IPS-18c (cell line): ENCODE data around the gene KCNC3.

ENCODE experiments used
- H3K4me3 ChIP-seq: 2 replicates; pipeline ENCODE4 v1.7.0; 2013; ENCODE audit warnings: low read depth, mild to moderate bottlenecking, low read length, moderate library complexity; ENCODE audit not compliant: insufficient read depth
- H3K9me3 ChIP-seq: one replicate; pipeline ENCODE4 v1.6.1; 2013; ENCODE audit warnings: mild to moderate bottlenecking, low read length, moderate library complexity; ENCODE audit not compliant: control insufficient read depth, insufficient read depth

Gene KCNC3

GRCh38 chr19:50321831-50322230 is 7.3 kb downstream of the KCNC3 start:
- Histone ChIP-seq H3K4me3 (no peak overlapping the region), H3K9me3 (no peaks in the 10 kb centered on the region)

DNA sequence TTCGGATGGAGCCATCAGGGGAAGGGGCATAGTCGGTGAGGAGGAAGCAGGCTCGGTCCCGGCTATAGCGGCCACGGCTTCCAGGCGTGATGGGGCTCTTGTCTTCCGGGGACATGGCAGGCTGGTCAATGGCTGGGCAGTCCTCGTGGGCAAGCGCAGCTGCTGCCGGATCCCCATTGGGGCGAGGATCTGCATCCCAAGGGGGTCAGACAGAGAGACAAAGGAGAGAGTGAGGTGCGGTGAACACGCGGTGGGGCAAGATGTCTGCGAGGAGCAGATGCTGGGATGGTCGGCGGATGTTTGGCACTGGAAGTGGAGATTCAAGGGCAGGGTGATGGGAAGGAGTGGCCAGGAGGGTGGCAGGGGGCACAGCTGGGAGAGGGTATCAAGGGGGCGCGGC is 8.6 kb downstream of the KCNC3 start:
- Histone ChIP-seq H3K4me3 (no peak overlapping the region), H3K9me3 (no peaks in the 10 kb centered on the region)

GRCh38 chr19:50320051-50320450 is 9.1 kb downstream of the KCNC3 start:
- Histone ChIP-seq H3K9me3 (no peaks in the 10 kb centered on the region), H3K4me3 (no peak overlapping the region)

DNA sequence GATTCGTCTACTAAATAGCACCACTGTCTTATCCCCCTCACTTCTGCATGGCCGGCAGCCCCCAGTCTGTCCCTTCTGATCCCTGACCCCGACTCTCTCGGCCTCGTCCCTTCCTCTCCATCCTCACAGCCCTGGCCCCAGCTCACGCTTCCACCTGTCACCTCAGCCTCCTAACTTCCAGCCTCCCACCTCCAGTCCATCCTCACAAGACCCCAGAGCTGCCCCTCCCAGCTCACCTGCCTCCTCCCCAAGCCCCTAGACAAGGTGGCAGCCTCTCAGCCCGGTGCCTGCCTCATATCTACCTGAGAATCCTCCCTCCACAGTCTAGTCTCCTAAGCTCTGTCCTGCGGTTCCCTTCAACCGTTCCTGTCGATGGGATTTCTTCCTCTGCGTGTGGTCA is 10.0 kb downstream of the KCNC3 start:
- H3K9me3 ChIP-seq = no peaks in the 10 kb centered on the region

GRCh38 chr19:50318438-50318837 is 10.7 kb downstream of the KCNC3 start:
- Histone ChIP-seq H3K9me3 (no peaks in the 10 kb centered on the region), H3K4me3 (no peak overlapping the region)

More for the DNA sequence above, 10.0 kb downstream of the KCNC3 start:
- H3K4me3 ChIP-seq = no peak overlapping the region

DNA sequence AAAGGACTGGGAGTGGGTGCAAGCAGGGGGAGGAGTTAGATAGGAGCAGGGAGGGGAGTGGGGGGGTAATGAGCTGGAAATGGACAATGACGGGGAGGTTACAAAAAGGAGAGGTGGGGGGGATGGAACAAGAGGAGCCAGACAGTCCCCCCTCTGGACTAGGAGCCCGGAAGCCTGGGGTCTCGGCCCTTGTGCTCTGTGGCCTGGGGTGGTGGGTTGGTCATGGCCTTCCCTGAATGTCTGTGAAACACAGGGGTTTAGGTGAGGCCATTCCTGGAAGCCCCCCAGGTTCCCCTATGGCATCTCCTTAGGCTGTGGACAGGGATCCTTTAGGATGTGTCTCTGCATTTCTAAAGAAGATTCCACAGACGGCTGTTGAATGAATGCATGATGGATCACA is 12.1 kb downstream of the KCNC3 start:
- H3K4me3 ChIP-seq = no peak overlapping the region

DNA sequence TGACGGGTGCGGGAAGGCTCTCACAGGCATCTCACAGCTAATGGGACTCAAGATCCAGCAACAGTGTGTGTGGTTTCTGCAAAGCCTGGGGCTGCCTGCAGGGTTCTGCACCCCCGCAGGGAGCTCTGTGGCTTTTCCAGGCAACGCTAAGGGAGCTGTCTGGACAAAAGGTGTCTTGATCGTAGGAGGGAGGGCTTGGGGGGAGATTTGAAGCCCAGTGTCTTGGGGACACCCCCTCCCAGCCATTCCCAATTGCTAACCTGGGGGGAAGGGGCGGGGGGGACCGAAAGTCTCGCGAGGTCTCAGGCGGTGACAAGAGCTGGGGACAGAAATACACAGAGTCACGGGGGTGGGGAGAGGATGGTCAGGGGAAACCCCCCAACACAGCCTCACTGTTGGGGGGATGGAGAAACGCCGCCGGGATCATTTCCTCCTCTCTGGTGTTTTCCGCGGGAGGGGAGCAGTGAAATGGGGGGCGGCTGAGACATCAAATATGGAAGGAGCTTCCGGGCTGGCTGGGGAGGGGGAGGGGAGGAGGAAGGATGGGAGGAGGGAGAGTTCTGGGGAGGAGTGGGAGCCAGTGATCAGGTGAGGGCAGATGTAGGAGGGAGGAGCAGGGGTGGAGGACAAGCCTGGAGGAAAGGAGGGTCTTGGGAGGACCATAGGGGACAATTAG is 13.3 kb downstream of the KCNC3 start:
- H3K4me3 ChIP-seq = peak overlapping the region; percentile 58; the same call in 1 of the 2 replicates
- no peaks in the 10 kb centered on the region for H3K9me3 ChIP-seq

More for the DNA sequence above, 12.1 kb downstream of the KCNC3 start:
- H3K9me3 ChIP-seq = no peaks in the 10 kb centered on the region

- Histone ChIP-seq H3K4me3 (peak overlapping the region; percentile 52), H3K9me3 (no peaks in the 10 kb centered on the region)
These were observed 14.2 kb downstream of the KCNC3 start for GRCh38 chr19:50314724-50315708.

- H3K4me3 ChIP-seq = peak overlapping the region; percentile 57
- no peaks in the 10 kb centered on the region for H3K9me3 ChIP-seq
These were observed 15.2 kb downstream of the KCNC3 start for GRCh38 chr19:50313812-50314536.

DNA sequence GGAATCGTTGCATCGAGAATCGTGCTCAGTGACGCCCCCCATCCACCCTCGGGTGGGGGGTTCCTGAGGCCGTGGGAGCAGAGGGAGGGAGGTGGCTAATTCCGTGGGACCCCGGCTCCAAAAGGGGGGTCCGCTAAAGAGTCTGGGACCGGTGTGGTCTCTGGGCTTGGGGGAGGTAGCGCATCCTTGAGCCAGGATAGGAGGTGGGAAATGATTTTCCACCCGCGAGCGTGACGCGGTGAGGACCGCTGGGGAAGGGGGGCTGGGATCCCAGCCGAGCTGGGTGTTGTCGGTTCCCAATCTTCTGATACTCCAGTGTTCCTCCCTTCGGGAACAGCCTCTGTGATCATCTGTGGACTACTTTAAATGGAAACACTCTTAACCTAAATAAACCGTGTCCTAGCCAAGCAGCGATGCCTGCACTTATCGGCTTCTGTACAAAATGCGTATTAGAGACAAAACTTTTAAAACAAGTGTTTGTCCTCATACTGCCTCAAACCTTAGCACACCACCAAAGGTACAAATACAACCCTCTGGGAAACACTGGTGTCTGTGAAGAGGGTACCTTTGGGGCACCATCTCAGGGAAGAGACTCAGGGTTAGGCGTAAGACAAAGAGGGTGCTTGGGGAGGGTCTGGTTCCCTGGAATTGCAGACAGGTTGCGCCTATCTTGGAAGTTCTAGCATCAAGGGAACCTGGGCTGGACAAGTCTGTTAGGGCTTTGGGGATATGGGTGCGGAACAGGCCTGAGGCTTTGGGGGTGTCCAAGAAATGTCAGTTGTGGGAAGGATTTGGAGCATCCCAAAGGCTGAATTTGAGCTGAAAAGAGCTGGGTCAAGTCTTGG is 16.0 kb downstream of the KCNC3 start:
- H3K4me3 ChIP-seq = peak overlapping the region; percentile 57; the same call in 1 of the 2 replicates
- H3K9me3 ChIP-seq = no peaks in the 10 kb centered on the region

- Histone ChIP-seq H3K9me3 (peaks cover 1% of the 10 kb centered on the region), H3K4me3 (peak overlapping the region; percentile 62)
These were observed 17.2 kb downstream of the KCNC3 start for GRCh38 chr19:50311723-50312635.

GRCh38 chr19:50310759-50311465 is 18.3 kb downstream of the KCNC3 start:
- Histone ChIP-seq H3K9me3 (peaks cover 3% of the 10 kb centered on the region), H3K4me3 (no peak overlapping the region)

DNA sequence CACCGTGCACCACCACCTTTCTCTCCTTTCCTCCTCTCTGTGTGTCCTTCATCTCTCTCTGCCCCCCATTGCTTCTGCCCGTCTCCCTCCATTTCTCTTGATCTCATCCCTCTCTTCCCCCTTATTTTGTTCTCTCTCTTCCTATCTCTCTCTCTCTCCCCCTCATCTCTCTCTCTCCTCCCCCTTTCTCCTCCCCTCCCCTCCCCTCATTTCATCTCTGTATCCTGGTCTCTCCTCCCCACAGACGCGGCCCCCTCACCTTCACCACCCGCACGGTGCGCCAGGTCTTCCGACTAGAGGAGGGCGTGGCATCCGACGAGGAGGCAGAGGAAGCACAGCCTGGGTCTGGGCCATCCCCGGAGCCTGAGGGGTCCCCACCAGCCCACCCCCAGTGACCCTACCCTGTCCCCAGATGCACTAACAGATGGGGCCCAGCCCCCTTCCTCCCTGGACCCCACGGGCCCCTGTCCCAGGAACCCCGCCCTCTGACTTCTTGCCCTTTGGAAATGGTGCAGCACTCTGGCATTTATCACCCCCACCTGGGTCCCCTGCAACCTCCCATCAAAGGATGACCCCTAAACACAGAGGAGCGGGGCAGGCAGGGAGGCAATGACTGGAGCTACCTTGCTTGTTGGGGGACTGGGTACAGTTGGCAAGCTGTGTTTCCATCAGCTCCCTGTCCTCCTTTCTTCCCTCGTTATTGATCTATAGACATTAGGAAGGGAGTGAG is 19.6 kb downstream of the KCNC3 start:
- Histone ChIP-seq H3K4me3 (no peak overlapping the region), H3K9me3 (peaks cover 3% of the 10 kb centered on the region)

DNA sequence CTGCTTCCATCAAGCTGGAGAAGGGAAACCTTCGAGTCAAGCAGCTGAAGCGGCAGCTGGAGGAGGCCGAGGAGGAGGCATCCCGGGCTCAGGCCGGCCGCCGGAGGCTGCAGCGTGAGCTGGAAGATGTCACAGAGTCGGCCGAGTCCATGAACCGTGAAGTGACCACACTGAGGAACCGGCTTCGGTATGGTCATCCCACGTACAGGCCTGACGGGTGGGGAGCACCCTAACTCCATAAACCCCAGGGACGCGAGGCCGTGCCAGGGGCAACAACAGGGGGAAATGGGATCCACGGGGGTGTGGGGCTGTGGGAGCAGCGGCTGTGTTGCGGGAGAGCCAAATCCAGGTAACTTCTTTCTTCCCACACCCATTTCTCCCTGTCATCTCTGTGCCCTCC is 20.2 kb downstream of the KCNC3 start:
- Histone ChIP-seq H3K9me3 (peaks cover 3% of the 10 kb centered on the region), H3K4me3 (no peak overlapping the region)

DNA sequence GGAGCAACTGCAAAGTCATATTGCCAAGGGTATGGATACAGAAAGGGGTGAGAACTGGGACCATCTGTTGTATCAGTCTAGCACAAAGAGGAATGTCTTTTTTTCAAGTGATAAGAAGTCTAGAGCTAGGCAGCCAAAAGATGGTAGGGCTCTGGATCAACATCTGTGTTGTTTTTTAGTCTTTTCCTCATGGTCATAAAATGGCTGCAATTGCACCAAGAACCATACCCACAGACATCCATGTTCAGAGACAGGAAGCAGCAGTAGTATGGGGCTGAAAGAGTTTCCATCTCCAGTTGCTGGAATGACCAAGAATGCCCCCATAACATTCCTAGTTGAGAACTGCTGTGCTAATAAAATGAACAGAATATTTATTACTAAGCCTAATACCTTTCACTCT is 25.6 kb downstream of the KCNC3 start:
- Histone ChIP-seq H3K4me3 (no peak overlapping the region), H3K9me3 (peaks cover 5% of the 10 kb centered on the region)
